GM21360 (cell line): ENCODE measurements around the gene PGLYRP1.

ENCODE experiments used
- ATAC-seq: cut with Tn5 transposase; IDR thresholded peaks from one replicate; pipeline ENCODE4 v1.9.1; 2021; ENCODE audit warnings: mild to moderate bottlenecking, moderate library complexity; ENCODE audit not compliant: unreplicated experiment

The PGLYRP1 gene

GRCh38 chr19:46033401-46033800 is 10.5 kb upstream of the PGLYRP1 start:
- ATAC-seq, result no peak

- ATAC-seq, result no peak
Measured at GRCh38 chr19:46032597-46033025, 9.8 kb upstream of the PGLYRP1 start.

- ATAC-seq, result no peak
Measured at GRCh38 chr19:46031781-46032596, 9.1 kb upstream of the PGLYRP1 start.

GRCh38 chr19:46030812-46031550 is 8.1 kb upstream of the PGLYRP1 start:
- ATAC-seq, result no peak

DNA sequence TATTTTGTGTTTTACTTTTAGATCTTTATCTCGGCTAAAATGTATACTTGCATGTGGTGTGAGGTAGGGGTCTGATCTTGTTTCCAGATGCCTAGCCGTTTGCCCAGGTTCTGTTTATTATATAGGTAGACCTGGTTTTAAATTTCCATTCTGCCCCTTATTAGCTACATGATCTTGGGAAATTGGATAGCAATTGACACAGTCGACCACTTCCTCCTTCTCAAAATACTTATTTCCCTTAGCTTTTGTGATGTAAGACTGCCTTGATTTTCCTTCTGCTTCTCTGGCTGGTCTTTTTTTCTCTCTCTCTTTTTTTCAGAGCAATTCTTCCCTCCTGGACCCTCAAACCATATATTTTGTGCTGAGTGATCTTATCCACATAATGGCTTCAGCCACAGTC is 3.0 kb upstream of the PGLYRP1 start:
- ATAC-seq, result no peak

DNA sequence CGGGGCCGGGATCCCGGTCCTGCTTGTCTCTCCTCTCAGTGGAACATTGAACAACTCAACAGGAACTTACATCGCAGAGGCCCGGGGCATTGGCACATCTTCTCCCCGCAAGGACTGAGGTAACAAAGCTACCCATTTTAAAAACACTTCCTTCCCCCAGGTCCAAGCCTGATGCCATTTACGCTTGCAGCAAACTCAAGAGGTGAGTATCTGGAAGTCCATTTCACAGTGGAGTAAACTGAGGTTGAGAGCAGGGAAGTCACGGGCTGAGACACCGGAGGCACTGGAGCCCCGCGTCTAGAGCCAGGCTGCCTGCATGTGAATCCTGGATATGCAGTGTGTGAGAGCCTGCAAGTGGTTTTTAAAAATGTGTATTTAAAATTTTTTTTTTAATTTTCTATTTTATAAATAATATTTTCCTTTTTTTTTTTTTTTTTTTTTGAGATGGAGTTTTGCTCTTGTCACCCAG is 492 bp upstream of the PGLYRP1 start:
- ATAC-seq, result no peak

GRCh38 chr19:46022061-46022430 is 807 bp downstream of the PGLYRP1 start:
- no peak for ATAC-seq

DNA sequence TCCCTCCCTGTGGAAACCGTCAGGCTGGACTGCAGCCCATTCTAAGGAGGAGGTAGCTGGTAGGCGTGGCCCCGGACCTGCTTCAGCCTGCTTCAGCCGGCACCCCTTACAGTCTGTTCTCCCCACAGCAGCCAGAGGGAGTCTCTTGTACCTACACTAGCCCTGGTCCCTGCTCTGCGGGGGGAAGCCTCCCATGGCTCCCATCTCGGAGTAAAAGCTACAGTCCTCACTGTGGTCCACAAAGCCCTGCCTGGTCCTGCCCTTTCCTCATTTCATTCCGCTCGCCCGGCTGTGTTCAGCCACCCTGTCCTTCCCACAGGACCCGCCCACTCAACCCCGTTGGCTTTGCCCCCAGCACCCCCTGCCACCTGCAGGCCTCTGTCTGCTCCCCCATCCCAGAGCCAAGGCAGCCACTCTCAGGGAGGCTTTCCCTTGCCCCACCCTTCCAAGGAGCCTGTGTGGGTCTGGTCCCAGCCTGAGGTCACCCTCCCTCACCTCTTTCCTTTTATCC is 1.3 kb downstream of the PGLYRP1 start:
- ATAC-seq, result no peak

DNA sequence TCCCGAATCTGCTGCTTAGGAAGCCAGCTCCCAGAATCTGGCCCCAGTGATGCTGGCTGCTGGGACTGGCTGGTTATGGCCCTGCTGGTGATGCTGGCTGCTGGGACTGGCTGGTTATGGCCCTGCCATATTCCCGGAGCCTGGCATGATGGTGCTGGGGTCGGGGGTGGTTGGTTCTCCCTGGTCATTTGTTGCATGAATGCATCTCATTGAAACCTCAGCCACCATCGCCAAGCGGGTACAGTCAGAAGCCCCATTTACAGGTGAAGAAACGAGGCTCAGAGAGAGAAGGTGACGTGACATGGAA is 2.1 kb downstream of the PGLYRP1 start:
- no peak for ATAC-seq

DNA sequence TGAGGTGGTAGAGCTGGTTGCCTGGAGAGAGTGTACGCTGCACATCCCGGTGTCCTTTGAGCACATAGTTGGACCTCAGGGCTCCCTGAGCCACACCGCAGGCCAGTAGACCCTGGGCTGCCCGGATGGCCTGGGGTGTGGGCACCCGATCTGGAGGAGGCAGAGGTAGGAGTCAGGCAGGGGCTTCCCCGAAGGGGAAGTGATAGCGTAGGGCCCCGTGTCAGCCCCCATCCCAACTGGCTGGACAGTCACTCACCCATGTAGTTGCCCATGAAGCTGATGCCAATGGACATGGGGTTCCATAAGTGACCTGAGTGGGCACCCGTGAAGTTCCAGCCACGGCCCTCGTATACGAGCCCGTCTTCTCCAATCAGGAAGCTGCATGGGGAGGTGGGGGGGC is 3.6 kb downstream of the PGLYRP1 start:
- ATAC-seq, result no peak

DNA sequence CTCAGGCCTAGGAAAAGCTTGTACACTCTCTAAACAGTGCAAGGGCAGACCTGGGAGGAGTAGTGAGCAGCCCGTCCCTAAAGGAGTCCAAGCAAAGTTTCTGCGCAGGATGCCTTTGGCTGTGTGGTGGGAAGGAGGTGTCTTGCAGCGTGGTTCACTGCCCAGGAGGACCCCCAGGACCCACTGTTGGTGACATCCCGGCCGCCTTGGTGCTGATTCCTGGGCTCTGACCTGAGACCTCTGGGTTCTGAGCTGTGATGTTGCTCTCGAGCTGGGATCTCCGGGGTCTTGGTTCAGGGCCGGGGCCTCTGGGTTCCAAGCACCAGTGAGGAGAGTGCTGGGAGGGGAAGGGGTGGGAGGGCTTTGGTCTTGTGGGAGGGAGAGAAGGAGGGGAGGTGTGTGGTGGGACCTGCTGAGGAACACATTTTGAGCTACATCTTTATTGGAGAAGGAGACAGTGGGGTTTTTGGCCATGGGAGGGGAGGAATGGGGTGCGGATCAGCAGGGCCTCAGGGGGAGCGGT is 4.1 kb downstream of the PGLYRP1 start:
- no peak for ATAC-seq

DNA sequence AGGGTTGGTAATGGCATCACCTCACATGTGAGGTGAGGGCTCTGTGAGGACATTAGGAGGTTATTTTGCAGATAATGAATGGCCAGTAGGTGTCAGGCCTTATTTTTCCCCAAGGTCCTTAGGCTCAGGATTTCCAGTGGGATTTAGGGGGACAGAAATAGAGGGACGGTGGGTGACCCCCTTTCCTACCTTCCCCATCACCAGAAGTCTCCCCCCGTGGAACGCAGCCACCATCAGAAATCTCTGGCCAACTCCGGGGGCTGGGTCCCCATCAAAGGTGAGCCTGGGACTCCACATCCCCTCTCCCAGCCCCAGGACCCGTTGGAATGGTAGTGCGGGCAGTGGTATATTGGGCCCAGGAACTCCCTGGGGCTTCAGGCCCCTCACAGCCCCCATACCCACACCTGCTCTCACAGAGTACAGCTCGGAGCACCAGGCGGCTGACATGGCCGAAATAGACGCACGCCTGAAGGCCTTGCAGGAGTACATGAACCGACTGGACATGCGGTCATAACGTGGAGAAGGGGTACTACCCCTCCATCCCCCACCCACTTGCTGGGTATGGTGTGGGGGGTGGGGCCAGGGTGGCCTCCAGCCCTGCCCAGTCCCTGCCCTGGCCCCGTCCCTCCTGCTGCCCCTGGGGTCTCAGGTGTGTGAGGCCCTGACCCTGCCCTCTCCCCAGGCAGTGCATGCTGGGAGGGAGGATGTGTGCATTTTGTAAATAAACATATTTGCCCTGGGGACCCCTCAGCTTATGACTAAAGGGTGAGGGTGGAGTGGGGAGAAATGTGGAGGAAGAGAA is 4.8 kb downstream of the PGLYRP1 start:
- no peak for ATAC-seq

DNA sequence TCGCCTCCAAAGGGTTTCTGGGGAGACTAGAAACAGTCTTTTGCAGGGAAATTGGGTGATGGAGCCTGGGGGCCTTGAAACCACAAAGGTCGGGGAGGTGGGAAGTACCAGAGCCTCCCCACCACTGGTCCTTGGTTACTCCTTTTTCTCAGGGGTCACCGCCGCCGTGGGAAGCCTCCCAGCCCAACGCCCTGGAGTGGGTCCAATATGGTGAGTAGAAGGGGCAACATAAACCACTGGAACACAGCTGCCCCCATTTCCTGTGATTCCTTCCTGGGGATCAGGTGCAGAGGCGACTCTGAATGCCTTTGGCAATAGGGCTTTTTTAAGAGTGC is 5.8 kb downstream of the PGLYRP1 start:
- no peak for ATAC-seq

DNA sequence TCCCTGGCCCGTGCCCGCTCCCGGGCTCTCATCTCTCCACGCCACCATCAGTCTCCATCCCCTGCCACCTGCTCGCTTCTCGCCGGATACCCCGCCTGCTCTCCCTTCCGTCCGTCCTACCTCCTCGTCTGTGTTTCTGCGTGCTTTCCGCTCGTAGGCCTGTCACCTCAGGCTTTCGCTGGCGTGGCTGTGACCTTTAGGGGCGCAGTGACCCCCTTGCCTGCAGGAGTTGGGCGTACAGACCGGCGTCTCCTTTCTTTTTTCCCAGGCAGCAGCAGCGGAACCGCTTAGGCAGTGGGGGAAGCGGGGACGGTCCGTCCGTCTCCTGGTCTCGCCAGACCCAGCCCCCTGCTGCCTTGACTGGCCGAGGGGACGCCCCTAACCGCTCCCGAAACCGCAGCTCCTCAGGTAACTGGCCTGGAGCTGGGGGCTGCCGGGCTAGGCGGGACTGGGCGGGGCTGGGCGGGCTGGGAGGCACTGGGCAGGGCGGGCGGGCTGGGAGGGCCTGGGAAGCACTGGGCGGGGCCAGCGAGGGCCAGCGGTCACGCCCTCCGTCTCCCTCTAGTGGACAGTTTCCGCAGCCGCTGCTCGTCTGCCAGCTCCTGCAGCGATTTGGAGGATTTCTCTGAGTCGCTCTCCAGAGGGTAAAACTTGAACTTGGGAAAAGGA is 6.3 kb downstream of the PGLYRP1 start:
- no peak for ATAC-seq

DNA sequence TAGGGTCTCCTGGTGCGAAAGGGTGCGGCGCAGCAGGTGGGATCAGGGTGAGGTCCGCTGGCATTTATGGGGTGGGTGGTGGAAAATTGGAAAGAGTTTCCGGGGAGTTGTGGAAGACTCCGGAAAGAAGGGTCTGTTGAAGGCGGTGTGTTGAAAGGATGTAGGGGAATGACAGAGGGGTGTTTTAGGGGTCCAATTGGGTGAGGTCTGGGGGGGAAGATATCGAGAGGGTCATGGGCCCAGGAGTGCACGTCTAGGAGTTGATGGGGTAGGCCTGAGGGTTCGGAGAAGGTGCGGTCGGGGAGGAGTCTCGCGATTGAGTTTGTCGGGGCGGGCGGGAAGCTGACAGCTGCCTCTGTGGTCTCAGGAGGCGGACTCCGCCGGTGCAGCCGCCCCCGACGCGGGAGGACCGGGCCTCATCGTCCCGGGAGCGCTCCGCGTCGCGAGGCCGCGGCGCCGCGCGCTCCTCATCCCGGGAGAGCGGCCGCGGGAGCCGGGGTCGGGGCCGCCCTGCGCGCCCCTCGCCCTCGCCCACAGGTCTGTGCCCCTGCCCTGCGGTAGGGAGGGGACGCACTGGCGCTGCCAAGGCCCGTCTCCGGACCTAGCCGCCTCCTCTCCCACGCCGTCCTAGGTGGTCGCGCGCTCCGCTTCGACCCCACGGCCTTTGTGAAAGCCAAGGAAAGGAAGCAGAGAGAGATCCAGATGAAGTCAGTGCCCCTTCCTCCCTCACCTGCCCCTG is 7.0 kb downstream of the PGLYRP1 start:
- ATAC-seq, result no peak

DNA sequence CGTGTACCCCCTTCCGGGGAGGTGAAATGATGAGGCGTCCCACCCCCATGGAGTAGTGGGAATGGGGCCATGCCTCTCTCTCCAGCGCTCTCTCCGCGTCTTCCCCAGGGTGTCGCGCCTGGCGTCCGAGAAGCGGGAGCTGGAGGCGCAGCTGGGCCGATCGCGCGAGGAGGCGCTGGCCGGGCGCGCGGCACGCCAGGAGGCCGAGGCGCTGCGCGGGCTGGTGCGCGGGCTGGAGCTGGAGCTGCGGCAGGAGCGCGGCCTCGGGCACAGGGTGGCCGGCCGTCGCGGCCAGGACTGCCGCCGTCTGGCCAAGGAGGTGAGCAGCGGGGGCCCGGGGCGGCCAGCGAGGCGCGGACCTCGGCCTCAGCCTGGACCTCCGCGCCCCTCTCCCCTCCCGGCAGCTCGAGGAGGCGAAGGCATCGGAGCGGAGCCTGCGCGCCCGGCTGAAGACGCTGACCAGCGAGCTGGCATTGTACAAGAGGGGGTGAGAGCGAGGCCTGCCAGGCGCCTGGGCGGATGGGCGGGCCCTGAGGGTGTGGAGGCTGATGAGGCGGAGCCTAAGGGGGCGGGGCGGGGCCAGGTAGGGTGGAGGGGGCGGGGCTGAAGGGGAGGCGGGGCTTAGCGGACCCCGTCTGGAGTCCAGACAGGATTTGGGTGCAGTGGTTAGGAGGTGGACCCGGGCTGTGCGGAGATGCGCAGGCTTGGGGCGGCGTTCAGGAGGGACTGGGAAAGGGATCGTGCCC is 7.7 kb downstream of the PGLYRP1 start:
- ATAC-seq, result no peak

DNA sequence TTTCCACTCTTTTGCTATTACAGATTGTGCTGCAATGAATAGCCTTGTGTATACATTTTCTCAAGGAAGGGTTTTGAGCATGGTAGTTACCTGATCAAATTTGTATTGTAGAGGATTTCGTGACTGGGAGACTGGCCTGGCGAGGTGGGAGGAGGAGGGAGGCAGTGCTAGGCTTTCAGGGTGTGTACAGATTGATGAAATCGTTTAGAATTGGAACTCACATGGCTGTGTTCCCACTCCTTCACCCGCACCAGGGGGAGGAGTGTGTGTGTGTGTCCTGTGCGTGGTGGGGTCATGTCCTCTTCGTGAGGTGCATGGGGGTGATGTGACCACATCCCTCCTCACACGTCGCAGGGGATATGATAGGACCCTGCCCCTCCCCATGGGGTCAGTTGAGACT is 8.3 kb downstream of the PGLYRP1 start:
- ATAC-seq, result no peak

DNA sequence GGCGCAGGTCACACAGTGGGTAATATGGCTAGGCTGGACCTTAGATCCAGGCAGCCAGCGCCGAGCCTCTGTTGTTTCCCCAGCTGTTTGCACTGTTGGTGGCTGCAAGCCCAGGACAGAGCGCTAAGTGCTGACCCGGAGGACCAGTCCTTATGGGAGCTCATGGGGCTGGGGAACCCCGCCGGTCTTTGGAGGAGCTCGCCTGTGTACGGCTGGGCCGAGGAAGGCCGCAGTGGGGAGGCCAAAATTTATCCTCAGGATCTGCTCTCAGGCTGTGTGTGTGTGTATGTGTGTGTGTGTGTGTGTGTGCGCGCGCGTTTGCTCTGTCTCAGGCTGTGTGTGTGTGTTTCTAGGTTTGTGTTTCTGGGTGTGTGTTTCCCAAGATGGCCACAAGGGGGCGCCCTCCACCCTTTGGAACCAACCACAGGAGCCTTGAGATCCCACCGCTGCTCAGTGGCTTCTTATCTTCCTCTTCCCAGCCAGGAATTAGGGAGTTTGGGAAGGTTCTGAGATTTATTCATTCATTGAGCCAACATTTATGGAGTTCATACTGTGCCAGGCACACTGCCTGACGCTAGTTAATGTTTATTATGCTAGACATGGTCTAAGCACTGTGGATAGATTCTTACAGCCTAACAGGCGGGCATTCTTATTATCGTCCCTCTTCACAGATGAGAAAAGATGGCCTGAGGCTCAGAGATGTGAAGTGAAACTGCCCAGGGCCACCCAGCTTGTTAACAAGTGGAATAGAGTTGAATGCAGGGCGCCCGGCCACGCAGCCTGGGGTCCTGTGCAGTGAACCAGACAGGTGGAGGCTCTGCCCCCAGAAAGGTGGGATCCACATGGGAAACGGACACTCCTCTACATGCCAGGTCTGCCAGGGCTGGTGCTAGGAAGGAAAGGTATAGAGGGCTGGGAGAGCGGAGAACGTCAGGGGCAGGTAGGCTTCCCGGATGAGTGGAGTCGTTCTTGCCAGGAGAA is 13.0 kb downstream of the PGLYRP1 start:
- no peak for ATAC-seq
